Suppressor macrophage treated with lipopolysaccharide for 1 hour (primary cell): ENCODE results near the gene RNF126.
"Not testable (repeated sequence)": the region's sequence is repeated elsewhere in the genome, so short reads cannot be mapped to it uniquely, and the experiment has no call there.

Source experiments
- DNase-seq, 3 donors: peaks; one replicate each; pipeline ENCODE4 v3.0.0-alpha.2; 2020 to 2022

Gene RNF126

DNA sequence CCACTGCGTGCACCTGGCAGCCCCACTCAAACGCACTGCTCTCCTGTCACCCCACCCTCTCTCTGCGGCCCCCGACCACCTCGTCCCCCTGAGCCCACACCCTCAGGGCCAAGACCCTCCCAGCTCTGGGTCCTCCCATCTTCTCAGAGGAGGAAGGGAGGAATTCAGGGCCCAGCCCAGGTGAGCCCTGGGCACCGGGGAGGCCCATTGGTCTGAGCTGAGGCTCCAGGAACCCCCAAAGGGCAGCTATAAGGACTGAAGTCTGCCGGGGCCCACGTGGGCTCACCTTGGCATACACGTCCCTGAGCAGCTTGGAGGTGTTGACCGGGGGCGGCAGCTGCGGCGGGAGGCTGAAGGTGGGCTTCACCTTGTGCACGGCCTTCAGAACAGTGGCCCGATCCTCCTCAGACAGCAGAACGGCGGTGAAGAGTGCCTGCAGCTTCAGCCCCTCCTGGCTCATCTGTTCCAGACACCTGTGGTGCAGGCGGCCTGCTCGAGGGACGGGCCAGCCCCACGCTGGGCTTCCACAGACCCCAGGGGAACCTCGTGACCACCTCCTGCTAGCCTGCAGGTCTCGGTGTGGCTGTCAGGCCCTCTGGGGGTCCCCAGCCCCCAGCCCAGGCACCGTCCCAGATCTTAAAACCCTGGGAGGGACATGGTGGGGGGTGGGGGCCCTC, 38.4 kb downstream of the RNF126 start:
- no peak for DNase-seq

DNA sequence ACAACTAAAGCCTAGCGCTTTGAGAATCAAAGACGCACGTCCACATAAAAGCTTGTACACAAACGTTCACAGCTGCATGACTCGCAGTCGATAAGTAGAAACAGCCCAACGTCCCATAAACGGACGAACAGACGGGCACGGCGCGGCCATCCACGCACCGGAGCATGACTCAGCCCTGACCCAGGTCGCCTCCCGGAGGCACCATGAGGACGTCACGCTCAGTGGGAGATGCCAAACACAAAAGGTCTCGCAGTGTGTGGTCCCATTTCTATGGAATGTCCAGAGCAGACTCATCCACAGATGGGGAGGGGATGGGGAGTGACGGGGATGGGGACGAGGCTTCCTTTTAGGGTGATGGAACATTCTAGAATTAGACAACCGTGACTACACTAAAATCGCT, 39.0 kb downstream of the RNF126 start:
- no peak for DNase-seq

DNA sequence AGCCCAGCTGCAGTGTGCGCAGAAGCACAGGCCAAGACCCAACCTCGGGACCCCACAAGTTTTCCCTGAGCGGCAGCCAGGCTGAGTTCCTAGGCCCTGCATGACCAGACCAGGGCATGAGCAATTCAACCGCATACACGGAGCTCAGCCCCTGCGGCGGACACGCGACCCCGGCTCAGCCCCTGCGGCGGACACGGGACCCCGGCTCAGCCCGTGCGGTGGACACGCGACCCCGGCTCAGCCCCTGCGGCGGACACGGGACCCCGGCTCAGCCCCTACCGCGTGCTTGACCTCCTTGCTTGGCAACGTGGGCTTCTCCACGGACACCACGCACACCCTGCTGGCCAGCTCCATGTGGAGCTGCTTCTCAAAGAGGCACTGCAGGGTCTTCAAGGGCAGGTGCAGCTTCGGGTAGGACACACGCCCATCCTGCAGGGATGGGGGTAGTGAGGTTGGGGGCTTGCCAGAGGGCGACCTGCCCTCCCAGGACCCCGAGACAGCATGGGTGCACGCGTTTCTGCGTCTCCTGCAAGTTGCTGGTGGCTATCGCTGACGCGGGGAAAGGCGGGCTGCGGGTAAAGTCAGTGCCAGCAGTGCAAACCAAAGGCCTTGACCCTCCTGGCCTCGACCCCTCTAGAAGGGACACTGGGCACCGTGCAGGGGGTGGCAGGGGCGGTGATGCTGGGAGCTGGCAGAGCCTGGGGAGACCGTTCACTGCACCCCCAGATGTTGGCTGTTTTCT, 39.7 kb downstream of the RNF126 start:
- DNase-seq = no peak

DNA sequence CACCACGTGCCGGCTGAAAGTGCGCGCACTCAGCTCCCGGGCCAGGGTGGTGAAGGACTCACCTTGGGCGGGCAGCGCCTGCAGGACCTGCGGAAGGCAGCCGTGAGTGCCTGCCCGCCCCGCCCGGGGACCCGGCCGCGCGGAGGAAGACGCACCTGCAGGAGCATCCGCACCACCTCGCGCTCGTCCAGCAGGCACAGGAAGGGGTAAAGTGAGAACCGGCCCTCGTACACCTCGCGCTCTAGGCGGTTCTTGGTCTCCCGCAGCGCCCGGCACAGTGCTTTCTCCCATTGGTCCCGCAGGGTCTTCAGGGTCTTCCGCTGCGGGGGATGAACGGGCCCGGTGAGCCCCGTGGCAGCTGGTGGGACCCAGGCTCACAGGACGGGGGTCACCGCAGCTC, 40.3 kb downstream of the RNF126 start:
- DNase-seq = no peak

DNA sequence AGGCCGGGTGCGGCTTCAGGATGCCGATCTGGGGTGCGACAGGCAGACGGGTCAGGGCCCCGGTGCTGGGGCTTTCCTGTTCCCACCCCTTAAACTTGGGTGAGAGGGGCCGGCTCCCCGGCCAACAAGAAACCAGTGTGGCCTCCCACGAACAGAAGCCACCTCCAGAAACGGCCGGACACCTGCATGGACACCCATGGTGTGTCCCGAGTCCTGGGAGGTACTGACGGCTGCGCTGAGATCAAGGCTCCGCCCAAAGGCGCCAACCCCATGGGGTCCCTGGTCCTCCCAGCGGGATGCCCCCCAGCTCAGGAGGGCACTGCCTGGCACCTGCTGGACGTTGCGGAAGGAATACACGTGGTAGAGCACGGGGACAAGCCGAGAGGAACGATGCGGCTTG, 41.2 kb downstream of the RNF126 start:
- DNase-seq = no peak

DNA sequence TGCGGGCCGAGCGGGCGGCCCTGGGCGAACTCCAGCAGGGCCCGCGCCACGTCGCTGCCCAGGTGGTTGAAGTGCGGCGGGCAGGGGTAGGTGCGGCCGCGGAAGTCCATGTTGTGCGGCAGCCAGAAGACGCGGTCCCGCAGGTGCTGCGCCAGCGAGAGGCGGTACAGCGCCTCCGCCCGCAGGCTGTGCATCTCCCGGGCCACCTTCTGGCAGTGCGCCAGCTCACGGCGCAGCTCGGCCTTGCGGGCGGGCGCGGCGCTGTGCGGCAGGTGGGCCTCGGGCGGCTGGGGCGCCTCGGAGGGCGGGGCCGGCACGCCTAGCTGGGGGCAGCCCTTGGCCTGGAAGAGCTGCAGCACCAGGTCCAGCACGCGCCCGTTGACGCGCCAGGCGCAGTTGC, 41.8 kb downstream of the RNF126 start:
- not testable (repeated sequence) for DNase-seq

DNA sequence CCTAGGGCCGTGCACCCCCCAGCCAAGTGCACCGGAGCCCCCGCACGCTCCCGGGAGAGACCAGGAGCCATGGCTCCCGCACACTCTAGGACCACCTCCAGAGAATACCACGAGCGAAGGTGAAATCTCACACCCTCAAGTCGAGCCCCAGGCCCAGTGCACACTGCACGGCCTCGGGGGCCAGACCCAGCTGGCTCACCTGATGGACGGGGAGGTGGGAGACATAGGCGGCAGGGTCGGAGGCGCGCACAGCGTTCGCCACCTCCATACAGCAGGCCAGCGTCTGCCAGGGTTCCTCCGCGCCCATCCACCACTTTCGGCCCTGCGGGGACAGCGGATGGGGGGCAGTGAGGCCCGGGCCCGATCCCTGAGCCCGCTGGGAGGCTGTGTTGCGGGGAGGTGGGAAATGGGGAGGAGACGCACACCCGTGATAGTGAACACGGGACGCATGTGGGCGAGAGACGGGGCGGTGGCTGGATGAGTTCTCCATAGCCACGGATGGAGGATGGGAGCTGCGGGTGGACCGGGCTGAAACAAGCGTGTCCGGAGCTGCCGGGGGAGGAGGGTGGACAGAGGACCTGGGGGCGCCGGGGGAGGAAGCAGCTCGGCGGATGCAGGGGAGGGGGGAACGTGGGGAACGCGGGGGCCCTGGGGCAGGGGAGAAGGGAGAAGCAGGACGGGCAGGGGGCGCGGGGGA, 42.7 kb downstream of the RNF126 start:
- DNase-seq = no peak

DNA sequence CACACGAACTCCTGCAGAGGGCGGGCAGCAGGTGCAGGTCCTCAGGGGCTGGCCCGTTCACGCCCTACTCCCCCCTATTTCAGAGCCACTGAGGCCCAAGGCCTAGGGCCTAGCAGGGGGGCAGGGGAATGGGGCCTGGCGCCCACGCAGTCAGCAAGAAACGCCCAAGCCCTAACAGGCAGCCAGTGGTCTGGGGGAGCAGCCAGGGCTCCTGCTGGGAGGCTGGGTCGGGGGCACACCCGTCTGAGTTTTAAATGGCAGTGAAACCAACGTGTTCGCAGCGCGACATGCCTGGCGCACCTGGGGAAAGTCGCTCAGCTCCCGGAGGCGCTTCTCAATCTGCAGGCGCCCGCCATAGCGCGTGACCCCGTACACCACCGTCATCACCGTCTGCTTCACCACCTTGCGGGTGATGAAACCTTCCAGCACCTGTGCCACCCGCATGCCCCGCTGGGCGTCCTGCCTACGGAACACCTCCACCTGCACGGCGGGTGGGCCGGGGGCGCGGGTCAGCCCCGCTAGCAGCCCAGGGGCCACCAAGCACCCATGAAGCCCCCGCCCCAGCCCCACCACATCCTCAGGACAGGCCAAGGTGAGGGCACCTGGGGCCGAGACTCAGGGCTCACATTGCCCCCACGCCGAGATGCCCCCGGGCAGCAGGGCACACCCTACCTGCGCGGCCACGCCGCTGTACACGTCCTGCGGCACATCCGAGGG, 43.6 kb downstream of the RNF126 start:
- DNase-seq = no peak

DNA sequence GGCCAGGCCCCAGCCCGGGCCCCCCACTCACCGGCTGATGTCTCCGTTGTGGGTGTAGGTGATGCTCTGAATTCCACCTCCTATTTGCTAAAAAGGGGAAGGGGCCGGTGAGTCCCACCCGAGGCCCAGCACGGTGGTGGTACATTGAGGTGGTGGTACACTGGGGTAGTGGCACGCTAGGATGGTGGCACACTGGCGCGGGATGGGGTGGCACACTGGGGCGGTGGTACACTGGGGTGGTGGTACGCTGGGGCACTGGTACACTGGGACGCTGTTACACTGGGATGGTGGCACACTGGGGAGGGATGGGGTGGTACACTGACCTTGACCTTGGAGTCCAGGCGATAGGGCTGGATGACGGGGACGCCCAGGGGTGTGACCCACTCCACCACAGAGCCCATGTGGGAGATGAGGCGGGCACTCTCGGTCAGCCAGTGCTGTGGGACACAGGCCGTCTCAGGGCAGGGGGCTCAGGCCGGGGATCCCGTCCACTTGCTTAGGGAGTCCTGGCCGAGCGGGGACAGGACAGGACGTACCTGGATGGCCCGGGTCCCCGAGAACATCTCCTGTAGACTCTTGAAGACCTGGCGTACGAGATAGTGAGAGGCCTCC, 44.2 kb downstream of the RNF126 start:
- DNase-seq = no peak

DNA sequence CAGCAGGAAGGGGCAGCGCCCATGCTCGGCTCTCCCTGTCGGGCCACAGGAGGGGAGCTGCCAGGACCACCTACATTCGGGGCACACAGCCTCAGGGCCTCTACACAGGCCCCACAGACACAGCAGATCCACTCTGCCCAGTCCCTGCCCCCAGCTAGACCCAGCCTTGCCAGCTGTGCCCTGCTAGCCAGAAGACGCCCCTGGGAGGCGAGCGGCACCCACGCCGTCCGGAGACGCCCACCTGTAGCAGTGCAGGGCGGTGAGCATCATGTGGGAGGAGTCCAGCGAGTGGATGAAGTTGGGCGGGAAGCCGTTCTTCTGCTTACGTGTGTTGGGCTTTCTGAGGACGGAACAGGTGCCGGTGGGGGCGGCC, 44.8 kb downstream of the RNF126 start:
- DNase-seq = no peak

DNA sequence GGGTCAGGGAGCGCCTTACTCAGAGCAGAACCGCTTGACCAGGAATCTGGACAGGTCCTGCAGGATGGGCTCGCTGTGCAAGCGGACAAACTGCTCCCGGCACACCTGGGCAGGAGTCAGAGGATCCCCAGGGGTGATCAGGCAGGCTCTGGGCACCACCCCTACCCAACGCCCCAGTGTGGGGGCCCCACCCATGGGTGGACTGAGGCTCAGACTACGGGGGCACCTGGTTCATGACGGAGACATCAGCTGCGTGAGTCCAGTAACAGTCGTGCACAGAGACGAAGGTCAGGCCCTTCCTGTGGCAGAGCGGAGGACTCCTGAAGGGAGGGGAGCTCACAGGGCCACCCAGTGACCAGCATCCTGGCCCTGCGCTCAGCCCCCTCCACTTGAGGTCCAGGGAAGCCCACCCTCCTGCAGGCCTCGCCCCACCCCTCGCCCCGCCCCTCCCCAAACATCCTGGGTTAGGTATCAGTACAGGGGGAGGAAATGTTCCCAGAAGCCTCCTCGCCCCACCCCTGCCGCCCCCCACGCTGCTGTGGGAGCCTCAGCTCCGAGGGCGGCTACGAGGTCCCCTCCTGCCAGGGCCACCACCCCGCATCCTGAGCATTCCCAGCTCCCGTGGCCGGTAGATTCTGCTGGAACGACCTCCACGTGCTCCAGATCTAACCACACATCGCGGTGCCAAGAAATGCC, 45.3 kb downstream of the RNF126 start:
- no peak for DNase-seq

DNA sequence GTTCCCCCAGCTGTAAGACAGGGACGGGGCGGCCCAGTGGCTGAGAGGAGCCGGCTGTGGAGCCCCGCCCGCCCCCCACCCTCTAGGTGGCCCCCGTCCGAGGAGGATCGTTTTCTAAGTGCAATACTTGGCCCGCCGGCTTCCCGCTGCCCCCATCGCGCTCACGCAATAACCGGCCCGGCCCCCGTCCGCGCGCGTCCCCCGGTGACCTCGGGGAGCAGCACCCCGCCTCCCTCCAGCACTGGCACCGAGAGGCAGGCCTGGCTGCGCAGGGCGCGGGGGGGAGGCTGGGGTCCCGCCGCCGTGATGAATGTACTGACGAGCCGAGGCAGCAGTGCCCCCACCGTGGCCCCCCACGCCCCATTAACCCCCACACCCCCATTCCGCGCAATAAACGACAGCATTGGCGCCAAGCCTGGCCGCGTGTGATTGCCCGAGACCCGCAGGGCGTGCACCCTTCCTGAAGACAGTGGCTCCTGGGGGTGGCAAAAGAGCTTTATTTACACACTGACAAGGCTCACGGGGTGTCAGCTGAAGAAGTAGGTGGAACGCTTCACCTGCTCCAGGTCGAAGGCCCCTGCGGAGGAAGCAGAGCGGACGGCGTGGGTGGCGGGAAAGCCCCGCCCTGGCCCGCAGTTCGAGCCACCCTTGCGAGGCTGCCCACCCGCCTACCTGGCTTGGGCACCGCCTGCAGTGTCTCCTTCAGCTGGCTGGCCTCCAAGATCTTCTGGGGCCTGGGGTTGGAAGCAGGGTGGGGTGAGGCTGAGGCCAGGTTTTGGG, 46.1 kb downstream of the RNF126 start:
- no peak for DNase-seq

DNA sequence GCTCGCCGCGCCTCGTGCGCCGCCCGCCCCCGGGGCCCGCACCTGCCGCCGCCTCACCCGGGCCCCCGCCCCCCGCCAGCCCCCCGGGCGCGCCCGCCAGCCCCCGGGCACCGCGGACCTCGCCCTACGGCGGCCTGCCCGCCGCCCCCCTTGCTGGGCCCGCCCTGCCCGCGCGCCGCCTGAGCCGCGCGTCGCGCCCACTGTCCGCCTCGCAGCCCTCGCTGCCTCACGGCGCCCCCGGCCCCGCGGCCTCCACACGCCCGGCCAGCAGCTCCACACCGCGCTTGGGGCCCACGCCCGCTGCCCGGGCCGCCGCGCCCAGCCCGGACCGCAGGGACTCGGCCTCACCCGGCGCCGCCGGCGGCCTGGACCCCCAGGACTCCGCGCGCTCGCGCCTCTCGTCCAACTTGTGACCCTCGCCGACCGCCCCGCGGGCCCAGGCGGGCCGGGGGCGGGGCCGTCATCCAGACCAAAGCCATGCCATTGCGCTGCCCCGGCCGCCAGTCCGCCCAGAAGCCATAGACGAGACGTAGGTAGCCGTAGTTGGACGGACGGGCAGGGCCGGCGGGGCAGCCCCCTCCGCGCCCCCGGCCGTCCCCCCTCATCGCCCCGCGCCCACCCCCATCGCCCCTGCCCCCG, 46.8 kb downstream of the RNF126 start:
- DNase-seq = no peak

DNA sequence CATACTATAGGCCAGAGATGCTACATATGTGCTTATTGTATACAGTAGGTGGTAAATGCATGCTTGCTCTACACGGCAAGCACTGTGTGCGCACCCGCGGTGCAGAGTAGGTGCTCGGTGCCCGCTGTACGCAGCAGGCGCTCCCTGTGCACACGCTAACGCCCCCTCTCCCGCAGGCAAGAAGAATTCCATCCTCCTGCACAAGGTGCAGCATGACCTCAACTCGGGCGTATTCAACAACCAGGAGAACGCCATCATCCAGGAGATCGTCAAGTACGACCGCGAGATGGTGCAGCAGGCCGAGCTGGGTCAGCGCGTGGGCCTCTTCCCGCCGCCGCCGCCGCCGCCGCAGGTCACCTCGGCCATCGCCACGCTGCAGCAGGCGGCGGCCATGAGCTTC, 47.4 kb downstream of the RNF126 start:
- DNase-seq = peak; percentile 34 to 58 (median 43)

DNA sequence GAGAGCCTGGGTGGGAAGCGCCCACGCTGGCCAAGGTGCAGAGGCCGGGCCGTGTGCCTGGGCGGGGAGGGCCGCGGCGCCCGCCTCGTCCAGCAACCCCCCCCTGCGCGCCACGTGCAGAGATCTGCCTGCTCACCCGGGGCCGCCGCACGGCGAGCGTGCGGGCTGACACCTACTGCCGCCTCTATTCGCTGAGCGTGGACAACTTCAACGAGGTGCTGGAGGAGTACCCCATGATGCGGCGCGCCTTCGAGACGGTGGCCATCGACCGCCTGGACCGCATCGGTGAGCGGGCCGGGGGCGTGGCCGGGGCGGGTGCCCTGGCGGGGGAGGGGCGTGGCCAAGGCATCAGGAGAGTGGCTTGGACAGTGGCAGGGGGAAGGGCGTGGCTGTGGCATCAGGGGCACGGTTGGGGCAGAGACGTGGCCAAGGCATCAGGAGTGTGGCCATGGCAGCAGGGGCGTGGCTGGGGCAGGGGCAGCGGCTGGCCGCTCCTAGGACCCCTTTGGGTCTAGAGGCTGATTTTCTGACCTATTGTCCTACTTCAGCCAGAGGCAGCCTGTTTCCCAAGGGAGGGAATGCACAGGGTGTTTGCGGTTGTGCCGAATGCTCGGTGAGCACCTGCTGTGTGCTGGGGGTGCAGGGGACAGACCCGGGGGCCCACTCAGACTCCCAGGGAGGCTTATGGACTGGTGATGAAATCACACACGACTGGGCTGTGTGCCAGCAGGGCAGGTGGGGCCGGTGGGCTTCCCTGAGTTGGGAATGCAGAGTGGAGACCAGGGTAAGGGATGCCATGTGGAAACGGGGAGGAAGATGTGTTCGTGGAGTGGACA, 49.1 kb downstream of the RNF126 start:
- DNase-seq = no peak

DNA sequence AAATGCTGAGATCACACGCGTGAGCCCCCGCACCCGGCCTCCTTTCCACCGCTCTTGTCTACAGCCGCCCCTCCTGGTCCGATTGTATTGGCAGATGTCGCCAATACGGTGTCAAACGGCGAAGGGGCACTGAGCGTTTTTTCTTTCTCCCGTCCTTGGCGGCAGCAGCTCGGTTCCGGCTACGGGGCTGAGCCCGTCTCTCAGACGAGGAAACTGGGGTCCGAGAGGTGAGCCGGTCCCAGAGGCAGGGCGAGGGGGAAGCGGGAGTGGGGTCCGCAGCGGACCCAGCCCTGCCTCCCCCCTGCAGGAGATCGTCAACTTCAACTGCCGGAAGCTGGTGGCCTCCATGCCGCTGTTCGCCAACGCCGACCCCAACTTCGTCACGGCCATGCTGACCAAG, 50.1 kb downstream of the RNF126 start:
- no peak for DNase-seq

DNA sequence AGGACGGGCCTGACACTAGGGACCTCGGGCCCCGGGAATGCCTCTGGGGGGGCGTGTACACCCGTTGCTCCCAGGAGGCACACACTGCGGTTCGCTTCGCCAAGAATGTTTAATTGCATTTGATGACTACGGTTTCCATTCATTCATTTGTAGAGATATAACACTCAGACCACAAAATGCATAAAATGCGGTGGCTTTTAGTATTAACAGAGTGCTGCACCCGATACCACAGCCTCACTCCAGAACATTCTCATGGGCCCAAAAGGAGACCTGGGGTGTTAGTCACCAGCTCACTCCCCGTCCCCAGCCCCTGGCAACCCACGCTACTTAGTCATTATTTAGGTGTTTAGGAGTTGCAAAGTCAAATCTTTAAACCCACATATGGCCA, 51.5 kb downstream of the RNF126 start:
- DNase-seq = no peak

DNA sequence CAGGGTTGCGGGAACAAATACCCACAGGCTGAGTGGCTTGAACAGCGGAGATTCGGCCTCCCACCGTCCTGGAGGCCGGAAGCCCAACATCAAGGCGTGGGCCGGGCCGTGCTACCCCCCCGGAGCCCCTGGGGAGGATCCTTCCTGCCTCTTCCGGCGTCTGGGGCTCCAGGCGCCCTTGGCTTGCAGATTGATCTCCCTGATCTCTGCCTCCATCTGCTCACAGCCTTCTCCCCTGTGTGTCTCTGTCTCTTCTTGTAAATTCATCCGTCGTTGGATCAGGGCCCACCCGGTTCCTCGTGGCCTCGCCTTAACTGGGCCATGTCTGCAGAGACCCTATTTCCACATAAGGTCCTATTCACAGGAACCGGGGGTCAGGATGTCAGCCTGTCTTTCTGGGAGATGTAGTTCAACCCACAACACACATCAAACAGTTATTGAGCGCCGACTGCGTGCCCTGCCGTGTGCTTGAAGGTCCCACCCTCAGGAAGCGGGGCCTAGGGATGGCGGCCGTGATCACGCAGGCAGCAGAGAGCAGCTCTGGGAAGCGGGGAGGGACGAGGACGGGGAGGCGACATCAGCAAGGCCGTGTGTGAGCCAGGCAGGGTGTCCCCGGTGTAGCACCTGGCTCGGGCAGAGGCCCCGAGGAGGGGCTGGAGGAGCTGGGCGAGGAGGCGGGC, 52.1 kb downstream of the RNF126 start:
- DNase-seq = no peak

DNA sequence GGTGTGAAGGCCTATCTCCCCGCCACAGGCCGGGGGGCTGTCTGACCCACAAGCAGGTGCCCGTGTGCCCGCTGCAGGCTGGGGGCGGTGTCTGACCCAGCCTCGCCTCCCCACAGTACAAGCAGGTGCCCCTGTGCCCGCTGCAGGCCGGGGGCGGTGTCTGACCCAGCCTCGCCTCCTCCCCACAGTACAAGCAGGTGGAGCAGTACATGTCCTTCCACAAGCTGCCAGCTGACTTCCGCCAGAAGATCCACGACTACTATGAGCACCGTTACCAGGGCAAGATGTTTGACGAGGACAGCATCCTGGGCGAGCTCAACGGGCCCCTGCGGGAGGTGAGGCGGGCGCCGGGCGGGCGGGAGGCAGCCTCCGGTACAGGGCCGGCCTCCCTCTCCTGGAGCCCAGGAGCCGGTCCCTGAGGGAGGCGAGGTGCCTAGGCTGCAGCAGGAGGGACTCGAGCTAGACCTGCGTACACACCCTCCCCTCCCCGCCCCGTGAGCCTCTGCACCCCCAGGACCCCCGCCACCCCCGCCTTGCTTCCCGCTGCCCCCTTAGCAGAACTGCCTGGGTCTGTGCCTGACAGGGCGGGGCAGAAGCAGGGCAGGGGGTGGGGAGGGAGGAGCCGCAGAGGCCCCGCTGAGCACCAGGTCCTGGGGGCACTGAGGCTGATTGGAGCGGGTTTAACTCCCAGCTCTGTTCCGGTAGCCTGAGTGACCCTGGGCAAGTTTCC, 52.8 kb downstream of the RNF126 start:
- no peak for DNase-seq
